Suprapubic skin (tissue), 4 donors: ENCODE results near the gene GTSE1. TPM values are rescaled to one million over a fixed set of nuclear protein-coding genes. Genes with fewer than 3 reads are reported as not detected.

Source experiments
- DNase-seq, 2 donors: peaks; one replicate each; pipeline ENCODE4 v3.0.0-alpha.2; 2019; ENCODE audit warnings: low spot score in 2 of 2
- H3K27ac ChIP-seq: fragments of 200-600 bp; sonication (generic); one replicate; pipeline ENCODE4 v1.5.1; 2019
- H3K27me3 ChIP-seq: fragments of 200-600 bp; sonication (generic); one replicate; pipeline ENCODE4 v1.5.1; 2019
- H3K36me3 ChIP-seq: fragments of 200-600 bp; sonication (generic); one replicate; pipeline ENCODE4 v1.5.1; 2019
- H3K4me1 ChIP-seq: fragments of 200-600 bp; sonication (generic); one replicate; pipeline ENCODE4 v1.5.1; 2019
- H3K4me3 ChIP-seq: fragments of 200-600 bp; sonication (generic); one replicate; pipeline ENCODE4 v1.5.1; 2019; ENCODE audit warnings: mild to moderate bottlenecking
- H3K9me3 ChIP-seq: fragments of 200-600 bp; sonication (generic); one replicate; pipeline ENCODE4 v1.5.1; 2019
- EP300 ChIP-seq: sonication (generic); formaldehyde crosslinking; IDR thresholded peaks from one replicate; pipeline ENCODE4 v1.6.1; 2017; ENCODE audit warnings: antibody characterized with exemption
- POLR2A ChIP-seq, 2 donors: fragments of 450-650 bp; IDR thresholded peaks; one replicate each; pipeline ENCODE4 v1.6.1; 2017; ENCODE audit warnings: antibody characterized with exemption in 2 of 2, mild to moderate bottlenecking in 2 of 2, moderate library complexity in 2 of 2
- POLR2AphosphoS5 ChIP-seq, 3 donors: sonication (generic); formaldehyde crosslinking; IDR thresholded peaks; one replicate each; pipeline ENCODE4 v1.6.1; 2017; ENCODE audit warnings: antibody characterized with exemption in 3 of 3
- WGBS: methylation state at CpG from one replicate; pipeline ENCODE4 v1.1.5; 2018; 5-methylcytosine and 5-hydroxymethylcytosine counted together
- total RNA-seq, 4 donors: library from RNA; depleted of rRNA; stranded (reverse); fragments of >200 nt; gene quantifications; one replicate each; pipeline ENCODE4 v1.1.0, GENCODE V29; 2016
- TF ChIP-seq, protein P1 (sequence below), 2 donors: fragments of 200-600 bp in 1 of 2; fragments of 450-650 bp in 1 of 2; sonication (generic) in 1 of 2; IDR thresholded peaks; one replicate each; pipeline ENCODE4 v1.5.1; 2016 to 2019; ENCODE audit warnings: antibody characterized with exemption in 2 of 2, mild to moderate bottlenecking in 1 of 2, moderate library complexity in 1 of 2

GTSE1 gene
- total RNA-seq, 4 donors from 2014 or later: 0.76 to 2.2 (median 1.8) TPM

DNA sequence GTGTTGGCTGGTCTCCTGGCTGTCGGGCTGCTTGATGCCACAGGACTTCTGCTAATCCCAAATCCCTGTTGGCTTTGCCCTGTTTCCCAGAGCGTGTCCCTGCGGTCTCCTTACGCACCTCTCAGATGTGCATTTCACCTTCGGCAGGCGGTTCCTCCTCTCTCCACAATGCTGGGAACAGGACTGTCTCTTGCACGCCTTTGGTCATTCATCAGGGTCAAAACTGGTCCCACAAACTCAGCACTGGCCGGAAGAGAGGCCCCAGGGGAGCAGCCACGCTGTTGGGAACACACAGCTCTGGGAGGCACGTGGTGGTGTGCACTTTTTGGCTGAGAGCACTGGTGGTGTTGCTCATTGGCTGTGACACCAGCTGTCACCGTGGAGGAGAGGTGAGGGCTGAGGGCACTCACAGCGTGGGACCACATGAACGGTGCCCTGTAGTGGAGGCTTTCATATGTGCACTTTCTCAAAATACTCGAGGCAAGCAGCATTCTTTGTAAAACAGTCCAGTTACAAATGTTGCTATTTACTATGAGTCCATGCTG, 23.6 kb downstream of the GTSE1 start:
- Histone ChIP-seq H3K27ac (no peak overlapping the region), H3K36me3 (no peaks in the 10 kb centered on the region), H3K9me3 (no peaks in the 10 kb centered on the region), H3K4me1 (no peaks in the 10 kb centered on the region), H3K4me3 (no peak overlapping the region), H3K27me3 (no peaks in the 10 kb centered on the region)
- whole genome bisulfite sequencing: 97% methylated on average over 8 of the region's 14 CpGs
- DNase-seq: no peak
- TF ChIP-seq POLR2A (IDR thresholded peaks at IDR 0.05) (no peak), EP300 (no peak), POLR2AphosphoS5 (IDR thresholded peaks at IDR 0.05) (no peak)
- TF ChIP-seq, protein P1, sequence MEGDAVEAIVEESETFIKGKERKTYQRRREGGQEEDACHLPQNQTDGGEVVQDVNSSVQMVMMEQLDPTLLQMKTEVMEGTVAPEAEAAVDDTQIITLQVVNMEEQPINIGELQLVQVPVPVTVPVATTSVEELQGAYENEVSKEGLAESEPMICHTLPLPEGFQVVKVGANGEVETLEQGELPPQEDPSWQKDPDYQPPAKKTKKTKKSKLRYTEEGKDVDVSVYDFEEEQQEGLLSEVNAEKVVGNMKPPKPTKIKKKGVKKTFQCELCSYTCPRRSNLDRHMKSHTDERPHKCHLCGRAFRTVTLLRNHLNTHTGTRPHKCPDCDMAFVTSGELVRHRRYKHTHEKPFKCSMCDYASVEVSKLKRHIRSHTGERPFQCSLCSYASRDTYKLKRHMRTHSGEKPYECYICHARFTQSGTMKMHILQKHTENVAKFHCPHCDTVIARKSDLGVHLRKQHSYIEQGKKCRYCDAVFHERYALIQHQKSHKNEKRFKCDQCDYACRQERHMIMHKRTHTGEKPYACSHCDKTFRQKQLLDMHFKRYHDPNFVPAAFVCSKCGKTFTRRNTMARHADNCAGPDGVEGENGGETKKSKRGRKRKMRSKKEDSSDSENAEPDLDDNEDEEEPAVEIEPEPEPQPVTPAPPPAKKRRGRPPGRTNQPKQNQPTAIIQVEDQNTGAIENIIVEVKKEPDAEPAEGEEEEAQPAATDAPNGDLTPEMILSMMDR (IDR thresholded peaks at IDR 0.05): no peak

- Histone ChIP-seq H3K4me1 (no peaks in the 10 kb centered on the region), H3K4me3 (no peak overlapping the region), H3K27me3 (no peaks in the 10 kb centered on the region), H3K9me3 (no peaks in the 10 kb centered on the region), H3K27ac (no peak overlapping the region), H3K36me3 (no peaks in the 10 kb centered on the region)
- 98% methylated on average over 20 of the region's 20 CpGs for WGBS
- TF ChIP-seq EP300 (no peak), POLR2A (IDR thresholded peaks at IDR 0.05) (no peak), POLR2AphosphoS5 (IDR thresholded peaks at IDR 0.05) (no peak)
- TF ChIP-seq, protein P1 (IDR thresholded peaks at IDR 0.05): no peak
- no peak for DNase-seq
Measured at GRCh38 chr22:46320716-46321386, 24.2 kb downstream of the GTSE1 start.

DNA sequence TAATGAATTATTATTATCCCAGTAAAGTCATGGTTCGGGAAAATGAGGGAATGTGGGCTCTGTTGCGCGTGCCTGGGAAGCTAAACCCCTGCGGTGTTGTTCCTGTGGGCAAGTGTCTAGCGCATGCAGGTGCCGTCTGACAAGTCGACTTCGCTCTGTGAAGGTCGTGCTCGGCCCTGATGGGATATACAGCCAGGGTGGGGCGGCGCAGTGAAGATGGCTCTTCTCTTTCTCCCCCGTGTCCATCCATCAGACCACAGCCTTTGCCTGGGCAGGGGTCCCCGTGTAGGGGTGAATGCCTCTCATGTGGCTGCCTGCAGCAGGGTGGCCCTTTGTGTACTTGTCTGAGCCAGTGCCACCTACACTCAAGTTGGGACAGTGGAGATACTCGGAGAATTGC, 26.0 kb downstream of the GTSE1 start:
- H3K27me3 ChIP-seq: no peaks in the 10 kb centered on the region
- H3K9me3 ChIP-seq: no peaks in the 10 kb centered on the region
- H3K4me1 ChIP-seq: no peaks in the 10 kb centered on the region
- no peaks in the 10 kb centered on the region for H3K36me3 ChIP-seq
- no peak for DNase-seq
- TF ChIP-seq POLR2AphosphoS5 (IDR thresholded peaks at IDR 0.05) (no peak), EP300 (no peak), POLR2A (IDR thresholded peaks at IDR 0.05) (no peak)
- TF ChIP-seq, protein P1 (IDR thresholded peaks at IDR 0.05): no peak
- WGBS: 96% methylated on average over 14 of the region's 15 CpGs
- no peak overlapping the region for H3K4me3 ChIP-seq
- H3K27ac ChIP-seq: no peak overlapping the region

- H3K4me1 ChIP-seq: no peaks in the 10 kb centered on the region
- TF ChIP-seq, protein P1 (IDR thresholded peaks at IDR 0.05): no peak
- no peak for TF ChIP-seq EP300
- no peak for TF ChIP-seq POLR2A (IDR thresholded peaks at IDR 0.05)
- TF ChIP-seq POLR2AphosphoS5 (IDR thresholded peaks at IDR 0.05): no peak
- DNase-seq: no peak
- no peak overlapping the region for H3K27ac ChIP-seq
- H3K4me3 ChIP-seq: no peak overlapping the region
- no peaks in the 10 kb centered on the region for H3K27me3 ChIP-seq
- 96% methylated on average over 18 of the region's 19 CpGs for WGBS
- no peaks in the 10 kb centered on the region for H3K9me3 ChIP-seq
- H3K36me3 ChIP-seq: no peaks in the 10 kb centered on the region
Measured at GRCh38 chr22:46323162-46323561, 26.5 kb downstream of the GTSE1 start.

DNA sequence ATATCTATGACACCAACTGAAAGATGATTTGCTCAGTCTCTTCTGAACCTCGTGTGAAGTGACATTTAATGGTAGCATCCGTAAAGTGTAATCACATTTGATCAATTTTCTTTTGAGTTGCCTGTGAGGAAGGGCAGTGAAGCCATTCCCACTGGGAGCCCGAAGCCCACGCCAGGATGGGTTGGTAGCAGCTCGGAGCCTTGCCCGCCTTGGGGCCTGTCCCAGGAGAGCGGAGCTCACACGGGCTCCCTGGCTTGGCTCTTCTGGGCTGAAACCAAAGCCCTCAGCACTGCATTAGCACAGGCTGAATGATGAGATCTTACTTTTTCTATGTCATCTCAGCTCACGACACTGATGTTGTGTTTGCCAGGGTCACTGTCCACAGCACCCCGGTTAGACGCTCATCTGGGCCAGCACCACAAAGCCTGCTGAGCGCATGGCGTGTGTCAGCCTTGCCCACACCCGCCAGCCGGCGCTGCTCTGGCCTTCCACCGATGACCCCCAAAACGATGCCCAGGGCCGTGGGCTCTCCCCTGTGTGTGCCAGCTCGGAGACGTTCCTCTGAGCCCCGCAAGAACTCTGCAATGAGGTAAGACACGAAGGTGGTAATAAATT, 29.5 kb downstream of the GTSE1 start:
- WGBS: 98% methylated on average over 22 of the region's 23 CpGs
- Histone ChIP-seq H3K9me3 (no peaks in the 10 kb centered on the region), H3K27ac (no peak overlapping the region), H3K4me3 (no peak overlapping the region), H3K4me1 (no peaks in the 10 kb centered on the region), H3K27me3 (no peaks in the 10 kb centered on the region), H3K36me3 (no peaks in the 10 kb centered on the region)
- DNase-seq: no peak
- TF ChIP-seq EP300: no peak
- no peak for TF ChIP-seq POLR2AphosphoS5 (IDR thresholded peaks at IDR 0.05)
- no peak for TF ChIP-seq POLR2A (IDR thresholded peaks at IDR 0.05)
- TF ChIP-seq, protein P1 (IDR thresholded peaks at IDR 0.05): no peak
